ENCODE data around the gene ADAMTSL2.

ADAMTSL2 gene

GRCh38 chr9:133506653-133507038, 27.9 kb upstream of the ADAMTSL2 start:
- peaks cover 10% of the 10 kb centered on the region; the same call in 1 of the 2 replicates for H3K9me3 ChIP-seq (ENCODE audit: insufficient read depth, low read depth, low read length)
- H3K27me3 ChIP-seq (ENCODE audit: insufficient read depth, low read length), result no peaks in the 10 kb centered on the region
- no peak overlapping the region for H3K4me3 ChIP-seq (ENCODE audit: low read length)
- H3K36me3 ChIP-seq (ENCODE audit: insufficient read depth, low read depth, low read length), result no peaks in the 10 kb centered on the region
- H3K9ac ChIP-seq (ENCODE audit: low read depth, low read length), result no peak overlapping the region
- H3K27ac ChIP-seq (ENCODE audit: low read length), result no peak overlapping the region
- H3K4me1 ChIP-seq (ENCODE audit: insufficient read depth, low read length), result peaks cover 11% of the 10 kb centered on the region; the same call in 1 of the 2 replicates

- no peak overlapping the region for H3K4me3 ChIP-seq (ENCODE audit: low read length)
- no peaks in the 10 kb centered on the region for H3K36me3 ChIP-seq (ENCODE audit: insufficient read depth, low read depth, low read length)
- H3K9me3 ChIP-seq (ENCODE audit: insufficient read depth, low read depth, low read length), result 0 out of 2 replicates have a peak, but pooled peaks cover 2% of the 10 kb centered on the region
- no peaks in the 10 kb centered on the region for H3K27me3 ChIP-seq (ENCODE audit: insufficient read depth, low read length)
- no peak overlapping the region for H3K9ac ChIP-seq (ENCODE audit: low read depth, low read length)
- peaks cover 11% of the 10 kb centered on the region; the same call in 1 of the 2 replicates for H3K4me1 ChIP-seq (ENCODE audit: insufficient read depth, low read length)
- H3K27ac ChIP-seq (ENCODE audit: low read length), result no peak overlapping the region
These were observed 27.1 kb upstream of the ADAMTSL2 start for GRCh38 chr9:133507246-133507965.

DNA sequence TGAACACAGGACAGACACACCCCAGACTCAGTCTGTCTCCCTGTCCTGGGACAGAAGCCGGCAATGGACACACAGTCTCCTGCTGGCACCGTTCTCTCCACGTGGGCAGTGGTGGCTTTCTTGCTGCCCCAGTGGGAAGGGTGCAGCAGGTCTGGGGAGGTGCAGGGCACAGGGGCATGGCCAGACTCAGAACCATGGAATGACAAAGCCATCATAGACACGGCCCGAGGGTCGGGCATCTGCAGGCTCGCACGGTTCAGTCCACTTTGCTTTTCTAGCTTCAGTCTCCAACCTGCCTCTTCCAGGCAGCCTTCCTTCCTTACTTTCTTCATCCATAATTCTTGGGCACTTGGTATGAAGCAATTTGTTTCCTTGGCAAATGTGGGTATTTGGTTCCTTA, 26.5 kb upstream of the ADAMTSL2 start:
- Histone ChIP-seq H3K4me3 (ENCODE audit: low read length) (no peak overlapping the region), H3K36me3 (ENCODE audit: insufficient read depth, low read depth, low read length) (no peaks in the 10 kb centered on the region), H3K4me1 (ENCODE audit: insufficient read depth, low read length) (peaks cover 11% of the 10 kb centered on the region; the same call in 1 of the 2 replicates), H3K27me3 (ENCODE audit: insufficient read depth, low read length) (no peaks in the 10 kb centered on the region), H3K9me3 (ENCODE audit: insufficient read depth, low read depth, low read length) (no peaks in the 10 kb centered on the region), H3K27ac (ENCODE audit: low read length) (no peak overlapping the region), H3K9ac (ENCODE audit: low read depth, low read length) (no peak overlapping the region)

DNA sequence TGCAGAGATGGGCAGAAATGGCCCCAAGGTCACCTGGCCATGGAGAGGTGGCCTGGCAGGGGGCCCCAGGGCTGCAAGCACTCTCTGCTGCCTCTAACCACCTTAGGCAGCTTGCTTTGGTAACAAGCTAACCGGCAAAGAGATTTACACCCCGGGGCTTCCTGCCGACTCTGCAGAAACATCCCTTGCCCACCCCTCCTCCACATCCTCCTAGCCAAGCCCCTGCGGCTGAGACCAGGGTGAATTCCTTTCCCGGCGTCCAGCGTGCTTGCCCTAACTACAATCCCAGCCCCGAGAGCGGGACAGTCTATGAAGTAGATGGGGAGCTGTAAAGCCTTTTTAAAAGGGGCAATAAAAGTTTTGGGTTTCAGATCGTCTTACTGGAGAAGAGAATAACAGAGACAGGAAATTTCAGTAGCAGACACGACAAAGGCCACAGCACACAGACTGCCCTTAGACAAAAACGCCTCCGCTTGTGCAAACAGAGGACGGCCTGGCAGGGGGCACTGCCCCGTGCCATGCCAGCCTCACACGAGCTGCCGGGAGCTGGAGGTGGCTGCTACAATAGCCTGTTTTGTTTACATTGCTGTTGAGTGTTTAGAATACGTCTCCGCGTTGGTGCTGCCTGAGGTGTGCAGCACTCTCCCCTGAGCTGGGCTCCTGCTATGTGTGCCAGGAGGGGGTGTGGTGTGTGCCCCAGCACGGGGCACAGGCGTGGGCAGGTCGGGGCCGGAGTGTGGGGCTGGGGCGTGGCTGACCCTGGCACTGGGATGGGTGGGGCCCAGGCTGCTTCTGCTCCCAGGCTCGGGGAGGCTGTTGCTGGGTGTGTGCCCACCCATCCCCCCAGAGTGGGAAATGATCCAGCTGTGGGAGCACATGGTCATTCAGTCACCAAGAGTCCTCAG, 25.1 kb upstream of the ADAMTSL2 start:
- H3K4me3 ChIP-seq (ENCODE audit: low read length), result peak overlapping the region; percentile 17; the same call in 1 of the 2 replicates
- H3K27me3 ChIP-seq (ENCODE audit: insufficient read depth, low read length), result no peaks in the 10 kb centered on the region
- no peak overlapping the region for H3K27ac ChIP-seq (ENCODE audit: low read length)
- H3K36me3 ChIP-seq (ENCODE audit: insufficient read depth, low read depth, low read length), result no peaks in the 10 kb centered on the region
- peaks cover 11% of the 10 kb centered on the region; the same call in 1 of the 2 replicates for H3K4me1 ChIP-seq (ENCODE audit: insufficient read depth, low read length)
- no peaks in the 10 kb centered on the region for H3K9me3 ChIP-seq (ENCODE audit: insufficient read depth, low read depth, low read length)
- peak overlapping the region; percentile 10; the same call in 1 of the 2 replicates for H3K9ac ChIP-seq (ENCODE audit: low read depth, low read length)

GRCh38 chr9:133510926-133511505, 23.5 kb upstream of the ADAMTSL2 start:
- Histone ChIP-seq H3K4me1 (ENCODE audit: insufficient read depth, low read length) (peaks cover 11% of the 10 kb centered on the region; the same call in 1 of the 2 replicates), H3K9ac (ENCODE audit: low read depth, low read length) (no peak overlapping the region), H3K4me3 (ENCODE audit: low read length) (no peak overlapping the region), H3K27ac (ENCODE audit: low read length) (no peak overlapping the region), H3K36me3 (ENCODE audit: insufficient read depth, low read depth, low read length) (no peaks in the 10 kb centered on the region), H3K27me3 (ENCODE audit: insufficient read depth, low read length) (no peaks in the 10 kb centered on the region), H3K9me3 (ENCODE audit: insufficient read depth, low read depth, low read length) (no peaks in the 10 kb centered on the region)

GRCh38 chr9:133511607-133512006, 22.9 kb upstream of the ADAMTSL2 start:
- H3K27ac ChIP-seq (ENCODE audit: low read length), result no peak overlapping the region
- H3K9ac ChIP-seq (ENCODE audit: low read depth, low read length), result no peak overlapping the region
- no peaks in the 10 kb centered on the region for H3K9me3 ChIP-seq (ENCODE audit: insufficient read depth, low read depth, low read length)
- H3K4me1 ChIP-seq (ENCODE audit: insufficient read depth, low read length), result peaks cover 11% of the 10 kb centered on the region; the same call in 1 of the 2 replicates
- no peaks in the 10 kb centered on the region for H3K36me3 ChIP-seq (ENCODE audit: insufficient read depth, low read depth, low read length)
- no peaks in the 10 kb centered on the region for H3K27me3 ChIP-seq (ENCODE audit: insufficient read depth, low read length)
- H3K4me3 ChIP-seq (ENCODE audit: low read length), result no peak overlapping the region

DNA sequence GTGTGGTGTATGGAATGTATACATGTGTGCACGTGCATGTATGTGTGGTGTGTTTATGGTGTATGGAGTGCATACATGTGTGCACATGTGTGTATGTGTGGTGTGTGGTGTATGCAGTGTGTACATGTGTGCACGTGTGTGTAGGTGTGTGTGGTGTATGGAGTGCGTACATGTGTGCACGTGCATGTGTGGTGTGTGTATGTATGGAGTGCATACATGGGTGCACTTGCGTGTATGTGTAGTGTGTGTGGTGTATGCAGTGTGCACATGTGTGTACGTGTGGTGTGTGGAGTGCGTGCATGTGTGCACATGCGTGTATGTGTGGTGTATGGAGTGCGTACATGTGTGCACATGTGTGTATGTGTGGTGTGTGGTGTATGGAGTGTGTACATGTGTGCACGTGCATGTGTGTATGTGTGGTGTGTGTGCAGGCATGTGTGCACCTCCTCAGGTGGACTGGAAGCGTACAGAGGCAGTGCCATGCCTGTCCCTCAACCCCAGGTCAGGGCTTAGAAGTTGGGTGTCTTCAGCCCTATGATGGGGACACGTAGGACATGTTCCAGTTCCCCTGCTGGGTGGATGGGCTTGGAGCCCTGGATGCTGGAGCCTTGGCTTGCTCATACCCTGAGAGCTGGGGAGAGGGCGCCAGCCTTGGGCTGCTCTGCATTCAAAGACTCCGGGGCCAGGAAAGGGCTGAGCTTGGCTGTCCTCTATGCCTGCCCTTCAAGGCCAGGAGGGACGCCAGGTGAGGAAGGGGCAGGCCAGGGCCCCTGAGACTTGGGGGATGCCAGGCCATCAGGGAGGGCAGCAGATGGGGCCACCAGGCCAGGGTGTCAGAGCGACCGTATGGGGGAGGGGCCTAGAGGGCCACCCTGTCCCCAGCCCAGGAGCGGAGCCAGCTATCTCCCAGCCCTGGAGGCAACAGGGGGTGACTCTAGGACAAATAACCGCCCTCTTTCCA, 22.0 kb upstream of the ADAMTSL2 start:
- H3K9ac ChIP-seq (ENCODE audit: low read depth, low read length), result no peak overlapping the region

GRCh38 chr9:133513214-133514100, 21.0 kb upstream of the ADAMTSL2 start:
- H3K27ac ChIP-seq (ENCODE audit: low read length), result no peak overlapping the region
- H3K9me3 ChIP-seq (ENCODE audit: insufficient read depth, low read depth, low read length), result no peaks in the 10 kb centered on the region
- H3K27me3 ChIP-seq (ENCODE audit: insufficient read depth, low read length), result no peaks in the 10 kb centered on the region
- peaks cover 11% of the 10 kb centered on the region; the same call in 1 of the 2 replicates for H3K4me1 ChIP-seq (ENCODE audit: insufficient read depth, low read length)
- no peak overlapping the region for H3K9ac ChIP-seq (ENCODE audit: low read depth, low read length)
- no peaks in the 10 kb centered on the region for H3K36me3 ChIP-seq (ENCODE audit: insufficient read depth, low read depth, low read length)
- no peak overlapping the region for H3K4me3 ChIP-seq (ENCODE audit: low read length)

More for the DNA sequence above, 22.0 kb upstream of the ADAMTSL2 start:
- no peaks in the 10 kb centered on the region for H3K9me3 ChIP-seq (ENCODE audit: insufficient read depth, low read depth, low read length)
- no peaks in the 10 kb centered on the region for H3K27me3 ChIP-seq (ENCODE audit: insufficient read depth, low read length)
- no peaks in the 10 kb centered on the region for H3K36me3 ChIP-seq (ENCODE audit: insufficient read depth, low read depth, low read length)
- no peak overlapping the region for H3K27ac ChIP-seq (ENCODE audit: low read length)
- peaks cover 11% of the 10 kb centered on the region; the same call in 1 of the 2 replicates for H3K4me1 ChIP-seq (ENCODE audit: insufficient read depth, low read length)
- no peak overlapping the region for H3K4me3 ChIP-seq (ENCODE audit: low read length)

- Histone ChIP-seq H3K36me3 (ENCODE audit: insufficient read depth, low read depth, low read length) (no peaks in the 10 kb centered on the region), H3K4me3 (ENCODE audit: low read length) (no peak overlapping the region), H3K4me1 (ENCODE audit: insufficient read depth, low read length) (peaks cover 3% of the 10 kb centered on the region; the same call in 1 of the 2 replicates), H3K27ac (ENCODE audit: low read length) (no peak overlapping the region), H3K9ac (ENCODE audit: low read depth, low read length) (no peak overlapping the region), H3K27me3 (ENCODE audit: insufficient read depth, low read length) (no peaks in the 10 kb centered on the region), H3K9me3 (ENCODE audit: insufficient read depth, low read depth, low read length) (no peaks in the 10 kb centered on the region)
These were observed 19.9 kb upstream of the ADAMTSL2 start for GRCh38 chr9:133514460-133515239.

- Histone ChIP-seq H3K9me3 (ENCODE audit: insufficient read depth, low read depth, low read length) (no peaks in the 10 kb centered on the region), H3K36me3 (ENCODE audit: insufficient read depth, low read depth, low read length) (no peaks in the 10 kb centered on the region), H3K4me3 (ENCODE audit: low read length) (no peak overlapping the region), H3K9ac (ENCODE audit: low read depth, low read length) (no peak overlapping the region), H3K27ac (ENCODE audit: low read length) (no peak overlapping the region), H3K27me3 (ENCODE audit: insufficient read depth, low read length) (no peaks in the 10 kb centered on the region), H3K4me1 (ENCODE audit: insufficient read depth, low read length) (no peaks in the 10 kb centered on the region)
These were observed 19.3 kb upstream of the ADAMTSL2 start for GRCh38 chr9:133515240-133515610.

All from iPS-20b (cell line).